HCT116 (cell line): ENCODE results near the gene VSX1. TPM values are rescaled to one million over a fixed set of nuclear protein-coding genes. Genes with fewer than 3 reads are reported as not detected.

ENCODE experiments used
- ATAC-seq: fragments of 200-7000 bp; cut with Tn5 transposase; 2 replicates; pipeline ENCODE4 v1.9.1; 2020; ENCODE audit warnings: mild to moderate bottlenecking, moderate library complexity
- BruUV-seq: library from RNA; stranded (reverse); fragments of 400-500 nt; replicated peaks from 2 replicates; lab custom pipeline; 2021; lab: Mats Ljungman, UMichigan
- CTCF ChIA-PET: fragments of 300-600 bp; sonication (Branson Sonifier 250); formaldehyde crosslinking; loops from one replicate; lab custom pipeline; 2021; ENCODE audit warnings: antibody characterized with exemption; lab: Charles Lee
- POLR2A ChIA-PET: fragments of 300-600, 350-600 bp; sonication (Branson Sonifier 250); formaldehyde crosslinking; loops from one replicate; lab custom pipeline; 2021; ENCODE audit warnings: antibody characterized with exemption; lab: Charles Lee
- RAD21 ChIA-PET, 2 experiments: fragments of 300-600 bp; sonication (Branson Sonifier 250); formaldehyde crosslinking; loops; one replicate each; lab custom pipeline; 2023; ENCODE audit warnings: low total read pairs in 2 of 2; ENCODE audit not compliant: uncharacterized antibody in 2 of 2, unreplicated experiment in 2 of 2, low non-redundant PET in 1 of 2; lab: Charles Lee
- DNase-seq: peaks from one replicate; pipeline ENCODE4 v3.0.0-alpha.2; 2010; ENCODE audit warnings: low read depth, low spot score
- H2AFZ ChIP-seq: fragments of 200-600 bp; shearing (Covaris generic), sonication (generic); 2 replicates; pipeline ENCODE4 v1.6.1; 2017; ENCODE audit warnings: low read depth, mixed run types, mixed read lengths, antibody characterized with exemption, low read length; ENCODE audit not compliant: poor library complexity, severe bottlenecking
- H3K27ac ChIP-seq: 2 replicates; pipeline ENCODE4 v1.5.1; 2012; ENCODE audit warnings: low read depth, low read length
- H3K27me3 ChIP-seq: fragments of 200-600 bp; sonication (generic); 2 replicates; pipeline ENCODE4 v1.6.1; 2016; ENCODE audit warnings: mixed run types, low read length, mixed read lengths; ENCODE audit not compliant: insufficient read depth
- H3K36me3 ChIP-seq, 2 experiments: fragments of 200-500 bp in 1 of 2; fragments of 200-600 bp in 1 of 2; sonication (Bioruptor generic) in 1 of 2; sonication (generic) in 1 of 2; 2 replicates each; pipeline versions ENCODE4 v1.5.1 to v1.6.1; 2014 to 2016; ENCODE audit warnings: low read length in 2 of 2, inconsistent platforms in 1 of 2, mixed read lengths in 1 of 2, mixed run types in 1 of 2; ENCODE audit not compliant: insufficient read depth in 2 of 2, control insufficient read depth in 1 of 2
- H3K4me1 ChIP-seq, 2 experiments: fragments of 200-600 bp in 1 of 2; sonication (generic) in 1 of 2; 2 replicates each; pipeline versions ENCODE4 v1.5.1 to v1.6.1; 2012 to 2017; ENCODE audit warnings: low read length in 2 of 2, inconsistent platforms in 1 of 2, mild to moderate bottlenecking in 1 of 2, mixed read lengths in 1 of 2, mixed run types in 1 of 2, moderate library complexity in 1 of 2; ENCODE audit not compliant: insufficient read depth in 2 of 2, control insufficient read depth in 1 of 2
- H3K4me2 ChIP-seq: fragments of 200-600 bp; sonication (generic); 2 replicates; pipeline ENCODE4 v1.6.1; 2017; ENCODE audit warnings: mixed run types, low read length, mixed read lengths
- H3K4me3 ChIP-seq, 2 experiments: fragments of 200-600 bp in 1 of 2; sonication (generic) in 1 of 2; replicated peaks in 1 of 2; 2 replicates each; pipeline ENCODE4 v1.5.1; 2011 to 2016; ENCODE audit warnings: low read length in 2 of 2, control low read depth in 1 of 2, low read depth in 1 of 2, mild to moderate bottlenecking in 1 of 2, mixed read lengths in 1 of 2, mixed run types in 1 of 2
- H3K79me2 ChIP-seq: fragments of 200-600 bp; sonication (generic); 2 replicates; pipeline ENCODE4 v1.6.1; 2017; ENCODE audit warnings: mild to moderate bottlenecking, mixed run types, low read length, moderate library complexity, mixed read lengths; ENCODE audit not compliant: insufficient read depth
- H3K9ac ChIP-seq: fragments of 200-600 bp; sonication (generic); 2 replicates; pipeline ENCODE4 v1.6.1; 2016; ENCODE audit warnings: low read length, mixed read lengths
- H3K9me2 ChIP-seq: fragments of 200-600 bp; sonication (generic), shearing (Covaris generic); 2 replicates; pipeline ENCODE4 v1.6.1; 2017; ENCODE audit warnings: mixed run types, mild to moderate bottlenecking, moderate library complexity; ENCODE audit not compliant: insufficient read depth
- H3K9me3 ChIP-seq, 2 experiments: fragments of 200-500 bp in 1 of 2; fragments of 200-600 bp in 1 of 2; sonication (Bioruptor generic) in 1 of 2; sonication (generic) in 1 of 2; 2 replicates each; pipeline ENCODE4 v1.6.1; 2014 to 2017; ENCODE audit warnings: low read length in 2 of 2, mixed read lengths in 2 of 2, inconsistent platforms in 1 of 2, low read depth in 1 of 2, mild to moderate bottlenecking in 1 of 2, mixed run types in 1 of 2, moderate library complexity in 1 of 2; ENCODE audit not compliant: control insufficient read depth in 1 of 2, insufficient read depth in 1 of 2
- H4K20me1 ChIP-seq: fragments of 200-600 bp; sonication (generic), shearing (Covaris generic); 2 replicates; pipeline ENCODE4 v1.6.1; 2017; ENCODE audit warnings: mixed run types, mild to moderate bottlenecking, moderate library complexity; ENCODE audit not compliant: insufficient read depth
- CBX3 ChIP-seq: IDR thresholded peaks from 2 replicates; pipeline ENCODE4 v1.6.1; 2012; ENCODE audit warnings: low read depth
- CEBPB ChIP-seq: IDR thresholded peaks from 2 replicates; pipeline ENCODE4 v1.6.1; 2012; ENCODE audit warnings: low read depth
- EGR1 ChIP-seq: IDR thresholded peaks from 2 replicates; pipeline ENCODE4 v1.6.1; 2012; ENCODE audit warnings: low read depth
- EZH2phosphoT487 ChIP-seq: fragments of 200-600 bp; IDR thresholded peaks from 2 replicates; pipeline ENCODE4 v1.6.1; 2018; ENCODE audit warnings: antibody characterized with exemption, borderline replicate concordance
- FOSL1 ChIP-seq: IDR thresholded peaks from 2 replicates; pipeline ENCODE4 v1.6.1; 2012; ENCODE audit warnings: low read depth
- POLR2A ChIP-seq: IDR thresholded peaks from 2 replicates; pipeline ENCODE4 v1.7.0; 2011; ENCODE audit warnings: borderline replicate concordance; ENCODE audit not compliant: insufficient read depth, insufficient read length; ENCODE audit errors: extremely low read depth
- RAD21 ChIP-seq: IDR thresholded peaks from 2 replicates; pipeline ENCODE4 v1.6.1; 2012; ENCODE audit warnings: low read depth, mild to moderate bottlenecking
- SRF ChIP-seq: IDR thresholded peaks from 2 replicates; pipeline ENCODE4 v1.6.1; 2012; ENCODE audit warnings: low read depth
- intact Hi-C: fragments of 100-400 bp; cut with micrococcal nuclease; formaldehyde crosslinking; loops from 2 replicates; pipeline ENCODE4 v1.10.0; 2022
- total RNA-seq: library from RNA; stranded (reverse); gene quantifications from one replicate; pipeline ENCODE4 v1.2.1, GENCODE V29; 2021; ENCODE audit not compliant: unreplicated experiment
- TF ChIP-seq, protein P1 (sequence below): IDR thresholded peaks from 2 replicates; pipeline ENCODE4 v1.6.1; 2012
- TF ChIP-seq, protein P2 (sequence below), 3 experiments: fragments of 200-600 bp in 1 of 3; sonication (generic) in 1 of 3; IDR thresholded peaks in 2 of 3; conservative IDR thresholded peaks in 1 of 3; 2 replicates each; pipeline ENCODE4 v1.5.1; 2012 to 2017; ENCODE audit warnings: low read depth in 2 of 3, low read length in 2 of 3, antibody characterized with exemption in 1 of 3, borderline replicate concordance in 1 of 3, control low read depth in 1 of 3, mild to moderate bottlenecking in 1 of 3, mixed read lengths in 1 of 3, mixed run types in 1 of 3, moderate library complexity in 1 of 3; ENCODE audit not compliant: insufficient read depth in 1 of 3
- TF ChIP-seq, protein P3 (sequence below): IDR thresholded peaks from 2 replicates; pipeline ENCODE4 v1.6.1; 2011; ENCODE audit warnings: mild to moderate bottlenecking, low read length, moderate library complexity; ENCODE audit not compliant: insufficient replicate concordance; ENCODE audit errors: extremely low read depth

Gene VSX1
- total RNA-seq, 1 experiment from 2014 or later: not detected

DNA sequence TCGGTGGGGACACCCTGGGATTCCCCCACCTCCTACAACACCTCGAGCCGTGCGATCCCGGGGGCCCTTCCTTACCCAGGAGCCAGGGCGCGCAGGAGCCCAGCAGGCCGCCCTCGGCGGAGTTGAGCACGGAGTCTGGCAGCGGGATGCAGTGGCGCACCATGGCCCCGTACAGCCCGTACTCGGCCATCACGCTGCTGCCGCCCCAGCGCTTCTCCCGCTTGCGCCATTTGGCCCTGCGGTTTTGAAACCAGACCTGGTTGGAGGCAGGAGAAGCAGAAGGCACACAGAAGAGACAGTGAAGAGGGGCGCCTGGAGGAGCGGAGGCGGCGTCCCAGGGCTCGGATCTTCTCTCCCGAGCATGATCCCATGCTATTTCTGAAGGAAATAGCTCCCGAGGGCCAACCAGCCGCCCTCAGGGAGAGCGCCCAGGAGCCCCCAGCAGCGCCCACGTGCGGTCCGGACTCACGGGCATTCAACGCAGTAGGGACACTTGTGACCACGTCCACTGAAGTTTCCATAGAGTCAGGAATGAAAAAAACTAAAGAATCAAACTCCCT, 4.3 kb downstream of the VSX1 start:
- no peak overlapping the region for H3K27ac ChIP-seq
- no peak overlapping the region for H2AFZ ChIP-seq
- intact Hi-C loops: loop anchor here (2.0 kb wide), 1 partner anchor 101 kb away; no protein-coding TSS in a partner anchor
- no peaks in the 10 kb centered on the region for H3K9me2 ChIP-seq
- H3K9me3 ChIP-seq: no peaks in the 10 kb centered on the region
- no TSS peak for BruUV-seq
- no peak for TF ChIP-seq EZH2phosphoT487
- H3K9ac ChIP-seq: no peak overlapping the region
- CTCF ChIA-PET: no interaction called here
- RAD21 ChIA-PET: no interaction called here
- DNase-seq (no peak), ATAC-seq (no peak)
- H3K4me2 ChIP-seq: no peak overlapping the region
- H3K36me3 ChIP-seq: no peaks in the 10 kb centered on the region
- H3K4me3 ChIP-seq: no peak overlapping the region
- H3K4me1 ChIP-seq: peaks cover 17 to 21% of the 10 kb centered on the region in 2 experiments
- POLR2A ChIA-PET: no interaction called here
- peaks cover 33% of the 10 kb centered on the region for H3K27me3 ChIP-seq
- no peaks in the 10 kb centered on the region; the same call in 1 of the 2 replicates for H4K20me1 ChIP-seq
- no peaks in the 10 kb centered on the region for H3K79me2 ChIP-seq

DNA sequence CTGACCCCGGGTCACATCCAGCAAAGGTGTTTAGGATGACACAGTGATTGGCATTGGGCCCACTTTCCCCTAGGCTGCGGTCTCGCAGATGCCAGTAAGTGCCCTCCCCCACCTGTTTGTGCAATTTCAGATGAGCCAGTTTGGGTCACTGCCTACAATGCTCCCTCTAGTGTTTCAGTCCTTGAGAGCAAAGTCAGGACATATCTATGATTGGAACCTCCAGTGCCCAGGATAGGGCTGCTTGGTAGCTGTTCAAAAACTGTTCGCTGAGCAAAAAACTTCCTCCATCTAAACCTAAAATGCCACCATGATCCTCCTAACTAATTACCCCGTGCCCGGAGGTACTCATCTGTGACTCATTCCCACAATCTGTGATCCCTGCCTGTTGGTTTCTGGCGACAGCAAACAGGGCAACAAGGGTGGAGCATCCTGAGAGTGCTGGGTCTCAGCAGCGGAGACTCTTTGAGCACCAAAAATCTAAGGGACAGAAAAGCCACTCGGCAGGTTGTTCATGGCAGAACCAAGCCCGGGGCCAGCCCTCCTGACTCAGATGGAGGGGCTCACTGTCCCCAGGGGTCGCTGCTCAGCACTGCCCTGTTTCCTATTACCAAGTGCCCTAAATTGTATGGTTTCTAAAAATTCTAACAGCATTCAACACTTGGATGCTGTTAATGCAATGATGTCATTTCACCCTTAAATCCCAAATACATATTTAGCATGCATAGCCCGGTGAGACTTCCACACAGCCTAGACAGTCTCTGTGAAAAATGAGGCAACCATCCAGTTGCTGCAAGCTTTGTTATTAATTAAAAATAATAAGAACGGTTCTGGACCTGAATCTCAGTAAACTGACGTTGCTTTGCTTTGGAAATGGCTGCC, 5.0 kb downstream of the VSX1 start:
- H3K9ac ChIP-seq: no peak overlapping the region
- H3K4me3 ChIP-seq: no peak overlapping the region; a peak in 1 of 4 replicates
- H3K9me3 ChIP-seq: no peaks in the 10 kb centered on the region
- no peak overlapping the region for H3K27ac ChIP-seq
- peaks cover 17 to 21% of the 10 kb centered on the region in 2 experiments for H3K4me1 ChIP-seq
- CTCF ChIA-PET: interaction anchor here (1.0 kb wide), 1 partner anchor 170 kb away, joined by 3 read pairs; no protein-coding TSS in a partner anchor
- TF ChIP-seq SRF: no peak
- TF ChIP-seq RAD21: peak; percentile 26; the same call in 1 of the 2 replicates
- TF ChIP-seq CEBPB: peak; percentile 79; the same call in 1 of the 2 replicates
- no peak for TF ChIP-seq POLR2A
- TF ChIP-seq, protein P1, sequence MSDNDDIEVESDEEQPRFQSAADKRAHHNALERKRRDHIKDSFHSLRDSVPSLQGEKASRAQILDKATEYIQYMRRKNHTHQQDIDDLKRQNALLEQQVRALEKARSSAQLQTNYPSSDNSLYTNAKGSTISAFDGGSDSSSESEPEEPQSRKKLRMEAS: no peak
- TF ChIP-seq, protein P2, sequence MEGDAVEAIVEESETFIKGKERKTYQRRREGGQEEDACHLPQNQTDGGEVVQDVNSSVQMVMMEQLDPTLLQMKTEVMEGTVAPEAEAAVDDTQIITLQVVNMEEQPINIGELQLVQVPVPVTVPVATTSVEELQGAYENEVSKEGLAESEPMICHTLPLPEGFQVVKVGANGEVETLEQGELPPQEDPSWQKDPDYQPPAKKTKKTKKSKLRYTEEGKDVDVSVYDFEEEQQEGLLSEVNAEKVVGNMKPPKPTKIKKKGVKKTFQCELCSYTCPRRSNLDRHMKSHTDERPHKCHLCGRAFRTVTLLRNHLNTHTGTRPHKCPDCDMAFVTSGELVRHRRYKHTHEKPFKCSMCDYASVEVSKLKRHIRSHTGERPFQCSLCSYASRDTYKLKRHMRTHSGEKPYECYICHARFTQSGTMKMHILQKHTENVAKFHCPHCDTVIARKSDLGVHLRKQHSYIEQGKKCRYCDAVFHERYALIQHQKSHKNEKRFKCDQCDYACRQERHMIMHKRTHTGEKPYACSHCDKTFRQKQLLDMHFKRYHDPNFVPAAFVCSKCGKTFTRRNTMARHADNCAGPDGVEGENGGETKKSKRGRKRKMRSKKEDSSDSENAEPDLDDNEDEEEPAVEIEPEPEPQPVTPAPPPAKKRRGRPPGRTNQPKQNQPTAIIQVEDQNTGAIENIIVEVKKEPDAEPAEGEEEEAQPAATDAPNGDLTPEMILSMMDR (IDR thresholded peaks at IDR 0.05 in 2 of 3, conservative IDR thresholded peaks at IDR 0.05 in 1 of 3; ENCODE audit: borderline replicate concordance in 1 of 3, insufficient read depth in 1 of 3, low read depth in 2 of 3, low read length in 2 of 3): peak; percentile 23 to 64 (median 62); a peak in 5 of 6 replicates
- TF ChIP-seq EGR1: no peak
- TF ChIP-seq, protein P3, sequence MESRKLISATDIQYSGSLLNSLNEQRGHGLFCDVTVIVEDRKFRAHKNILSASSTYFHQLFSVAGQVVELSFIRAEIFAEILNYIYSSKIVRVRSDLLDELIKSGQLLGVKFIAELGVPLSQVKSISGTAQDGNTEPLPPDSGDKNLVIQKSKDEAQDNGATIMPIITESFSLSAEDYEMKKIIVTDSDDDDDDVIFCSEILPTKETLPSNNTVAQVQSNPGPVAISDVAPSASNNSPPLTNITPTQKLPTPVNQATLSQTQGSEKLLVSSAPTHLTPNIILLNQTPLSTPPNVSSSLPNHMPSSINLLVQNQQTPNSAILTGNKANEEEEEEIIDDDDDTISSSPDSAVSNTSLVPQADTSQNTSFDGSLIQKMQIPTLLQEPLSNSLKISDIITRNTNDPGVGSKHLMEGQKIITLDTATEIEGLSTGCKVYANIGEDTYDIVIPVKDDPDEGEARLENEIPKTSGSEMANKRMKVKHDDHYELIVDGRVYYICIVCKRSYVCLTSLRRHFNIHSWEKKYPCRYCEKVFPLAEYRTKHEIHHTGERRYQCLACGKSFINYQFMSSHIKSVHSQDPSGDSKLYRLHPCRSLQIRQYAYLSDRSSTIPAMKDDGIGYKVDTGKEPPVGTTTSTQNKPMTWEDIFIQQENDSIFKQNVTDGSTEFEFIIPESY: no peak
- peak; percentile 44; the same call in 1 of the 2 replicates for TF ChIP-seq FOSL1
- 0 out of 2 replicates have a peak, but pooled peaks have one; percentile 13 for TF ChIP-seq CBX3
- TF ChIP-seq, all 23 proteins: peak for 5
- H2AFZ ChIP-seq: no peak overlapping the region
- no peaks in the 10 kb centered on the region for H3K79me2 ChIP-seq
- intact Hi-C loops: loop anchor here (2.0 kb wide), 1 partner anchor 102 kb away; no protein-coding TSS in a partner anchor
- POLR2A ChIA-PET: no interaction called here
- peak overlapping the region; percentile 53 for H3K4me2 ChIP-seq
- ATAC-seq (peak; percentile 92), DNase-seq (peak; percentile 73)
- no peaks in the 10 kb centered on the region for H3K9me2 ChIP-seq
- no peaks in the 10 kb centered on the region; the same call in 1 of the 2 replicates for H4K20me1 ChIP-seq
- BruUV-seq: no TSS peak
- H3K27me3 ChIP-seq: peaks cover 41% of the 10 kb centered on the region
- no peaks in the 10 kb centered on the region for H3K36me3 ChIP-seq
- RAD21 ChIA-PET: no interaction called here
